OCI-LY1 (cell line): ENCODE measurements around the gene ABCC9.

Experiments used
- CTCF ChIP-seq: fragments of 200-600 bp; sonication (generic), shearing (Covaris generic); IDR thresholded peaks from 2 replicates; pipeline ENCODE4 v1.5.1; 2017; ENCODE audit warnings: mild to moderate bottlenecking, antibody characterized with exemption, low read length, moderate library complexity, mixed read lengths
- EZH2 ChIP-seq: fragments of 200-600 bp; sonication (generic), shearing (Covaris generic); IDR thresholded peaks from 2 replicates; pipeline ENCODE4 v1.8.0; 2017; ENCODE audit warnings: borderline replicate concordance, mixed run types, mild to moderate bottlenecking, antibody characterized with exemption, low read length, moderate library complexity, mixed read lengths

- TF ChIP-seq CTCF (no peak), EZH2 (no peak)
Observed at GRCh38 chr12:21938879-21939278, 2.3 kb downstream of the ABCC9 start.
